ENCODE data around the gene TGFBR2.

Gene TGFBR2

GRCh38 chr3:30707825-30708224 lies 101.4 kb downstream of the TGFBR2 start:
- Histone ChIP-seq H3K4me2 (ENCODE audit: low read depth, low read length, poor library complexity, severe bottlenecking) (no peak overlapping the region), H2AFZ (ENCODE audit: low read depth, low read length, severe bottlenecking) (no peak overlapping the region), H4K20me1 (ENCODE audit: low read depth, low read length) (no peaks in the 10 kb centered on the region), H3K9me2 (replicated peaks; ENCODE audit: insufficient read depth, low read length) (no peaks in the 10 kb centered on the region), H3K9me3 (ENCODE audit: insufficient read depth, low read length) (peaks cover 6% of the 10 kb centered on the region; the same call in 1 of the 2 replicates), H3K9ac (ENCODE audit: low read length) (no peak overlapping the region), H3K27me3 (ENCODE audit: low read length) (no peaks in the 10 kb centered on the region), H3F3A (ENCODE audit: insufficient read depth) (no peaks in the 10 kb centered on the region), H3K4me3 (ENCODE audit: insufficient read depth, low read length, poor library complexity, severe bottlenecking) (no peak overlapping the region), H3K36me3 (ENCODE audit: low read length) (no peaks in the 10 kb centered on the region), H3K27ac (ENCODE audit: low read depth, low read length) (no peak overlapping the region), H3K79me2 (ENCODE audit: insufficient read depth, low read length) (no peaks in the 10 kb centered on the region)
- TF ChIP-seq EZH2phosphoT487 (conservative IDR thresholded peaks at IDR 0.05; ENCODE audit: low read length) (no peak), CTCF (IDR thresholded peaks at IDR 0.05; ENCODE audit: insufficient read depth, low read length, poor library complexity, severe bottlenecking) (no peak)

DNA sequence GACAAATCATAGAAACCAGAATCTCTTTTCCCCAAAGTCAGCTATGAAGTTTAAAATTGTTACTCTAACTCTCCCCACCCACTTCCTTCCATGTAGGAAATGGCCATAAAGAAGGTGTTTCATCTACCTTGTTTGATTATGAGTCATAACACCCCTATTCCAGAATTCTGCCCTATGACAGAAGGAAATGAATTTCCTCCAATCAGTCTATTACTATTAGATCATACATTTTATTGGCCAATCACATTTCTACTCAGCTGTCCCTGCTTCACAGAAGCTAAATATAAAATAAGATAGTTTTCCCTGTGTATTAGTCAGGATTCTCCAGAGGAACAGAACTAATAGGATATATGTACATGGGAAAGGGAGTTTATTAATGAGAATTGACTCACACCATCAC lies 102.1 kb downstream of the TGFBR2 start:
- H4K20me1 ChIP-seq (ENCODE audit: low read depth, low read length) = no peaks in the 10 kb centered on the region
- H3K9me3 ChIP-seq (ENCODE audit: insufficient read depth, low read length) = no peaks in the 10 kb centered on the region
- no peaks in the 10 kb centered on the region for H3K79me2 ChIP-seq (ENCODE audit: insufficient read depth, low read length)
- H3K27ac ChIP-seq (ENCODE audit: low read depth, low read length) = no peak overlapping the region
- no peak overlapping the region for H2AFZ ChIP-seq (ENCODE audit: low read depth, low read length, severe bottlenecking)
- no peaks in the 10 kb centered on the region for H3K36me3 ChIP-seq (ENCODE audit: low read length)
- H3K27me3 ChIP-seq (ENCODE audit: low read length) = no peaks in the 10 kb centered on the region
- no peak overlapping the region for H3K9ac ChIP-seq (ENCODE audit: low read length)
- no peak overlapping the region for H3K4me3 ChIP-seq (ENCODE audit: insufficient read depth, low read length, poor library complexity, severe bottlenecking)
- H3K9me2 ChIP-seq (replicated peaks; ENCODE audit: insufficient read depth, low read length) = no peaks in the 10 kb centered on the region
- no peak for TF ChIP-seq EZH2phosphoT487 (conservative IDR thresholded peaks at IDR 0.05; ENCODE audit: low read length)
- TF ChIP-seq CTCF (IDR thresholded peaks at IDR 0.05; ENCODE audit: insufficient read depth, low read length, poor library complexity, severe bottlenecking) = no peak
- H3F3A ChIP-seq (ENCODE audit: insufficient read depth) = no peaks in the 10 kb centered on the region
- no peak overlapping the region for H3K4me2 ChIP-seq (ENCODE audit: low read depth, low read length, poor library complexity, severe bottlenecking)

- H3K9me2 ChIP-seq (replicated peaks; ENCODE audit: insufficient read depth, low read length) = no peaks in the 10 kb centered on the region
- no peak overlapping the region for H3K4me3 ChIP-seq (ENCODE audit: insufficient read depth, low read length, poor library complexity, severe bottlenecking)
- H3K36me3 ChIP-seq (ENCODE audit: low read length) = no peaks in the 10 kb centered on the region
- no peak for TF ChIP-seq EZH2phosphoT487 (conservative IDR thresholded peaks at IDR 0.05; ENCODE audit: low read length)
- TF ChIP-seq CTCF (IDR thresholded peaks at IDR 0.05; ENCODE audit: insufficient read depth, low read length, poor library complexity, severe bottlenecking) = no peak
- H3K9ac ChIP-seq (ENCODE audit: low read length) = no peak overlapping the region
- H2AFZ ChIP-seq (ENCODE audit: low read depth, low read length, severe bottlenecking) = no peak overlapping the region
- no peaks in the 10 kb centered on the region for H4K20me1 ChIP-seq (ENCODE audit: low read depth, low read length)
- no peak overlapping the region for H3K4me2 ChIP-seq (ENCODE audit: low read depth, low read length, poor library complexity, severe bottlenecking)
- no peak overlapping the region for H3K27ac ChIP-seq (ENCODE audit: low read depth, low read length)
- H3K27me3 ChIP-seq (ENCODE audit: low read length) = no peaks in the 10 kb centered on the region
- no peaks in the 10 kb centered on the region for H3K79me2 ChIP-seq (ENCODE audit: insufficient read depth, low read length)
- no peaks in the 10 kb centered on the region for H3K9me3 ChIP-seq (ENCODE audit: insufficient read depth, low read length)
- H3F3A ChIP-seq (ENCODE audit: insufficient read depth) = no peaks in the 10 kb centered on the region
These were observed 103.6 kb downstream of the TGFBR2 start for GRCh38 chr3:30710017-30710416.

All from SU-DHL-6 (cell line).